ENCODE results near the gene RTBDN.
A peak's percentile ranks its signal among the peaks of the same experiment; 100 is the strongest.

RTBDN gene

GRCh38 chr19:12793290-12794195, 40.8 kb downstream of the RTBDN start:
- DNase-seq (ENCODE audit: low read depth in 1 of 2, low spot score in 1 of 2): peak; percentile 86 to 89

- DNase-seq (ENCODE audit: low read depth in 1 of 2, low spot score in 1 of 2): no peak
These were observed 41.5 kb downstream of the RTBDN start for GRCh38 chr19:12792853-12793289.

GRCh38 chr19:12792051-12792852, 42.1 kb downstream of the RTBDN start:
- peak in 1 of 2 donors; percentile 64 for DNase-seq (ENCODE audit: low read depth in 1 of 2, low spot score in 1 of 2)

- DNase-seq (ENCODE audit: low read depth in 1 of 2, low spot score in 1 of 2): peak; percentile 93 to 95
These were observed 42.9 kb downstream of the RTBDN start, which contains the start of gene JUNB for GRCh38 chr19:12791345-12792050. Gene JUNB (plus strand): TSS chr19:12791486. CDS start chr19:12791772, 286 bp downstream.

- DNase-seq (ENCODE audit: low read depth in 1 of 2, low spot score in 1 of 2): no peak
These were observed 43.6 kb downstream of the RTBDN start for GRCh38 chr19:12790628-12791344.

GRCh38 chr19:12789904-12790619, 44.3 kb downstream of the RTBDN start:
- peak; percentile 77 to 84 for DNase-seq (ENCODE audit: low read depth in 1 of 2, low spot score in 1 of 2)

GRCh38 chr19:12789098-12789903, 45.1 kb downstream of the RTBDN start:
- DNase-seq (ENCODE audit: low read depth in 1 of 2, low spot score in 1 of 2): no peak

GRCh38 chr19:12788682-12789097, 45.7 kb downstream of the RTBDN start:
- DNase-seq (ENCODE audit: low read depth in 1 of 2, low spot score in 1 of 2): no peak

GRCh38 chr19:12788042-12788681, 46.2 kb downstream of the RTBDN start:
- DNase-seq (ENCODE audit: low read depth in 1 of 2, low spot score in 1 of 2): no peak

- DNase-seq (ENCODE audit: low read depth in 1 of 2, low spot score in 1 of 2): no peak
These were observed 46.9 kb downstream of the RTBDN start for GRCh38 chr19:12787458-12787857.

GRCh38 chr19:12786952-12787351, 47.4 kb downstream of the RTBDN start:
- no peak for DNase-seq (ENCODE audit: low read depth in 1 of 2, low spot score in 1 of 2)

GRCh38 chr19:12786141-12786870, 48.1 kb downstream of the RTBDN start:
- DNase-seq (ENCODE audit: low read depth in 1 of 2, low spot score in 1 of 2): no peak

GRCh38 chr19:12785431-12786031, 48.8 kb downstream of the RTBDN start:
- no peak for DNase-seq (ENCODE audit: low read depth in 1 of 2, low spot score in 1 of 2)

- no peak for DNase-seq (ENCODE audit: low read depth in 1 of 2, low spot score in 1 of 2)
These were observed 49.4 kb downstream of the RTBDN start for GRCh38 chr19:12784871-12785430.

GRCh38 chr19:12784394-12784870, 49.9 kb downstream of the RTBDN start:
- no peak for DNase-seq (ENCODE audit: low read depth in 1 of 2, low spot score in 1 of 2)

- DNase-seq (ENCODE audit: low read depth in 1 of 2, low spot score in 1 of 2): no peak
These were observed 50.5 kb downstream of the RTBDN start for GRCh38 chr19:12783849-12784393.

All from activated CD4-positive, alpha-beta T cell treated with anti-CD3 and anti-CD28 coated beads, Interleukin-2, amount 50 U/mL, for 24 hours (primary cell).